ENCODE results near the gene CFAP53.
"Not testable (repeated sequence)": the region's sequence is repeated elsewhere in the genome, so short reads cannot be mapped to it uniquely, and the experiment has no call there.

The CFAP53 gene

DNA sequence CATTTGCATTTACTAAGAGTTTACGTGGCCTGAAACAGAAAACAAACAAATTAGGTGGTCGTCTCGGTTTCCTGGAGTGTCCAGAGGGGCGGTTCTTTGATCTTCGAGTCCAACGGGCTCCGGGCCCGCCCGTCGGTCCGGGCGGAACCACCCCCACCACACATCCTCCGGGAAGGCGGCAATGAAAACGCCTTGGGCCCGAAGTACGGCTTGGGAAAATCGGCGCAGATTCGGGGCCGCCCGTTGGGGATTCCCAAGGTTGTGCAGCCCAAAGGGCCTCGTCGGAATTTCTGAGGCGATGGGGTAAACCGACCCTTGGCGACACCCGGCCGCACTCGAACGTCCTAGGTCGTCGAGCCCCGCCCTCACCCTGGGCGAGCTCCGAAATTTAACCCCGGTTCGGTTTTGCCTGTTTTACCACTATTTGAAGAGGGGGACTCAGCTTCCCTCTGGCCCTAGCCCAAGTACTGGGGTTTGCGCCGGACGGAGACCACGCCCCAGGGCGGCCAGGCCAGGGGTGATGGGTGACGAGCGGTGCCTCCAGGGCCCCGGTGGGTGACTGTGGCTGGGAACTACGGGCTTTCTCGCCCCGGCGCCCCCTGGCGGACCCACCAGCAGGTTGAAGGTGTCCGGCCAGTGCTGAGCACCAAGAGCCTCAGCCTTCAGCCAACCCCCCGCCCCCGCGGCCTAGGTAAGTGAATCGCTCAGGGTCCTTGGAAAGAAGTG lies 1.9 kb upstream of the CFAP53 start:
- peak; percentile 60 for DNase-seq

DNA sequence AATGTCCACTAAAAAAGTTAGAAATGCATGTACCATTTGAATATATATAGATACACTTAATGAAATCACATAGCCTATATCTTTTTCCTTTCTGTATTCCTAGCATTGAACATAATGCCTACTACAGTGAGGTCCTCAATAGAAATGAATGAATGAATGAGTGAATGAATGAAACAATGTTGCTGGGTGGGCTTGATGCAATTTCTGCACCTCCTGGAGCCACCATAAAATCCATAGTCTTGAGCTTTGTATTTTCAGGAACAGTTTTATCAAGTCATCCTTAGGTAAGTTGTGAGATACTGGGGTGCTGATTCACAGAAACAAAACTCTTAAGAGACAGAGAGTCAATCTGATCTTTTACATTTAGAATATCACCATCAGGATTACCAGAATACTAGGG lies 3.3 kb downstream of the CFAP53 start:
- DNase-seq, result no peak

DNA sequence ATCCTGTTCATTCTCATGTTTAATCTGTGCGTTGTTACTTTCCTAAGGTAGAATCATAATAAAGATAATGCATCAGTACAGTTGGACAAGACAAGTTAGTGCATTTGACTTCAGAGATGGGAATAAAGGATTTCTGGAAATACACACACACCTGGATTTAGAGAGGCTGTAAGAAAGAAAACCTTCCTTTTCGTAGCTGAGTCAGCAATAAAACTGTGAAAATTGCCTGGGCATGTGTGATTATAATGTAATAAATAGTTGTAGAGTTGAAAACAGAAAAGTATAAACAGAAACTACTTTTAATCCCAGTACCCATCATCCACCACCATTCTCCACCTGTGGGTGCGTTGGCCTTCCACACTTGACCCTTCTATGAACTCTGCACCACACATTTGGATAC lies 15.4 kb downstream of the CFAP53 start:
- no peak for DNase-seq

- no peak for DNase-seq
Measured at GRCh38 chr18:50249576-50249975, 16.7 kb downstream of the CFAP53 start.

DNA sequence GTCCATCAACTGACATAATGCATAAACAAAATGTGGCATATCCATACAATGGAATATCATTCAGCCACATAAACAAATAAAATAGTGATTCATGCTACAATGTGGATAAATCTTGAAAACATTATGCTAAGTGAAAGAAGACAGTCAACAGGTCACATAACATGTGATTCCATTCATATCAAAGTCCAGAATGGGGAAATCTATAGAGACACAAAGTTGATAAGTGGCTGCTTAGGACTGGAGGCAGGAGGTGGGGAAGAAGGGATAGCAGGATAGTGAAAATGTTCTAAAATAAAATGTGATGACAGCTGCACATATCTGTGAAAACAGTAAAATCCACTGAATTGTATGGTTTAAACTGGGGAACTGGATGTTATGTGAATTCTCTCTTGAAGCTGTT lies 18.7 kb downstream of the CFAP53 start:
- no peak for DNase-seq

DNA sequence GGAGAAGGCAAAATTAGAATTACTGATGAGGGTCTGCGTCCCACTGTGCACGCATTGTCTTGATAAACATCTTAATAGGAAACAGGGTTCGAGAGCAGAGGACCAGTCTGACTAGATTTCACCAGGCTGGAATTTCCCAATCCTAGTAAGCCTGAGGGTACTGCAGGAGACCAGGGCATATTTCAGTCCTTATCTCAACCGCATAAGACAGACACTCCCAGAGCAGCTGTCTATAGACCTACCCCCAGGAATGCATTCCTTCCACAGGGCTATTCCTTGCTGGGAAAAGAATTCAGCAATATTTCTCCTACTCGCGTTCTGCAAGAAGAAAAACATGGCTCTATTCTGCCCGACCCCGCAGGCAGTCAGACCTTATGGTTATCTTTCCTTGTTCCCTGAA lies 24.5 kb downstream of the CFAP53 start:
- DNase-seq, result not testable (repeated sequence)

DNA sequence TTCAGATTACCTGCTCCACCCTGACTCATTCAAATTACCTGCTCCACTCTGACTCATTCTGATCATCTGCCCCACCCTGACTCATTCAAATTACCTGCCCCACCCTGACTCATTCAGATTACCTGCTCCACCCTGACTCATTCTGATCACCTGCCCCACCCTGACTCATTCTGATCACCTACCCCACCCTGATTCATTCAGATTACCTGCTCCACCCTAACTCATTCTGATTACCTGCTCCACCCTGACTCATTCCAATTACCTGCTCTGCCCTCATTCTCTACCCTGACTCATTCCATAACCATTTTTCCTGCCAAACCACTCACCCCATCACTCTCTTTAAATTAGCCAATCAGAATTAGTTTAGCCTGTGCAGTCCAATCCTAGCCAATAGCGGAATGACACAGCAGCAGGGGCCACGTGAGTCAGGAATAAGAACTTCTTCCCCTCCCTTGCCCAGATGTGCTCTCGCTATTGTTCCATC lies 26.2 kb downstream of the CFAP53 start:
- DNase-seq, result no peak

- DNase-seq, result no peak
Measured at GRCh38 chr18:50232419-50232818, 33.9 kb downstream of the CFAP53 start.

GRCh38 chr18:50231621-50232020 lies 34.7 kb downstream of the CFAP53 start:
- DNase-seq, result no peak

DNA sequence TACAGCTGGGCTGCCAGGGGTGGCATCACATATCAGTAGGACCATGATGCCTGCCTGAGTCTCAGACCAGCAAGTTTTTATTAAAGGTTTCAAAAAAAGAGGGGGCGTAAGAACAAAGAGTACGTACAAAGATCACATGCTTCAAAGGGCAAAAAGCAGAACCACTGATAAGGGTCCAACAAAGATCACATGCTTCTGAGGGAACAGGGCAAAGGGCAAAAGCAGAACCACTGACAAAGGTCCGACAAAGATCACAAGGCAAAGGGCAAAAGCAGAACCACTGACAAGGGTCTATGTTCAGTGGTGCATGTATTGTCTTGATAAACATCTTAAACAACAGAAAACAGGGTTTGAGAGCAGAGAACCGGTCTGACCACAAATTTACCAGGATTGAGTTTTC lies 46.0 kb downstream of the CFAP53 start:
- not testable (repeated sequence) for DNase-seq

DNA sequence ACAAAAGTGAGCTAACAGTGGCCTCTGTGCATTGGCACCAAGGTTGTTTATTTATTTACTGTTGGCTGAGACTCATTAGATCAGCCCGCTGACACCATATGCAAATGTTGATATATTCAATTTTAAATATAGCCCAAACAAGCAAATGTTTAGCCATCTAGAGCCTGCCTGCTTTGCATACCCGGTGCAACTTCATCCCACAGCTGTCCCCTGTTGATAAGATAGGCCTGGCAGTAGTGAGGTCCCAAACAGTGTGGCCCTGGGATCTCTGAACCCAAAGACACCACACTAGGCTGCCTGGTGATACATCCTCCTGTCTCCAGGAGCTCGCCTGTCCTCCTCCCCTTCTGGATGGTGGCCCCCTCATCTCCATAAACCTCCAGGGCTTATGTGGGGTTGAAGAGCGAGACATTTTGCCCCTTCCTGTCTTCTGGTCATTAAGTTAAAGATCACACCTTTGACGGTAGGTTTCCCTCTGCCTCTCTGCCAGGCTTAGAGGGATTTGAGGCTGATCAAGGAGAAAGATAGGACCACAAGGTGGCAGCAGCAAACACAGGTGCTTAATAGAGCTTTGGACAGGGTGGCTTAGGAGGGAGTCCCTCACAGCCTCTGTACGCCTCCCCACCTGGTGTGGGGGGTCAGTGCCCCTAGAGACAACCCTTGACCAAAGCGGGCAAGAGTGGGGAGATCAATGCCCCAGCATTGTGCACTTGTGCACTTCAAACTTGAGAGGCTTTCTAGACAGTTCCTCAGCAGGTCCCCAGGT lies 47.7 kb downstream of the CFAP53 start:
- no peak for DNase-seq

DNA sequence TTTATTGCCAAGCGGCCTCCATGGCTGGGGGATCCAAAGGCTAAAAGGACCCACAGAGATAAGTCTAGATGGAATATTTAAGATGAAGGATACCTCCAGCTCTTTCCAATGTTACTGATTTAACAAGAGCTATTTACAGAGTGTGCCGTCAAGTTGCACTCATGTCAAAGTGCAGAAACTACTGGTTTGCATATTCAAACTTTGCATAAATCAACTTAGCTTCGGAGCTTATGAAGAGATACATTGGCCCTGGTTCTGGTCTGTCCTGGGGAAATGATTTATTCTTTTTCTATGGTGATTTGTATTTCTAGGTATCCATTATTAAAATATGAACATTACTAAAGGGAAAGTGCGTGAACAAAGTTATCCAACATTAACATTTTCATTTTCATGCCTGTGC lies 57.0 kb downstream of the CFAP53 start:
- DNase-seq, result no peak

- no peak for DNase-seq
Measured at GRCh38 chr18:50207722-50208121, 58.6 kb downstream of the CFAP53 start.

DNA sequence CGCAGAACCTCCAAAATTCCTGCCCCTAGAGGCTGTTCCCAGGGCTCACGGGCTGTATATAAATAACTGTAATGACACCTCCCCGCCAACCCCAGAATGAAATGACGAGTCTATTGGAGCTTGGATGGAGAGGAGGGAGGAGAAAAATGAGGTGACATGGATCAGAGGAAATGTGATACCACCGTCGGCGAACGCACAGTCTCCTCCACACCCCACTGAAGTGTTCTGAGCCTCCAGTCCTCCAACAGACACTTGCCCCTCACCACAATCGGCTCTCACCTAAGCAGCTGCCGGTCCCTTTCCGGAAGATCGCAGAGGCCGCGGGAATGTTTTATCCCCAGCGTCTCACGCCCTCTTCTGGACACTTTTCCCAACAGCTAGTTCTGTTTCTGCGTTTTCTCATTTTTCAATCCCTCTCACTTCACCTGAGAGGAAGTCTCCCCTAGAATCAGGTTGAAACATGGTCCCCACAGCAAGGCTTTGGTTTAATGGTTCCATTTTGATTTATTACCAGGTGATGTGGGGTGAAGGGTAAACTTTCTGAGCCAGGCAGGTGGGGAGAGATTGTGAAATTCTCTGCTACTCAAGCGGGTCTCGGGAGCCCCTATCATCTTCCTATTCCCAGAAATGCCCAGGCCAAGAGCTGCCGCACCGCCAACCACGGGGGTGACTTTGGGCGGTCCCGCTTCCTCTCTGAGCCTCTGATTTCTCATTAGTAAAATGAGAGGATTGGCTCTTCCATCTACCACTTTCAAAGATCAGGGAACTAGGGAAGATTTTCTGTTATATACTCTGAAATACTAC lies 62.3 kb downstream of the CFAP53 start:
- peak; percentile 29 for DNase-seq

DNA sequence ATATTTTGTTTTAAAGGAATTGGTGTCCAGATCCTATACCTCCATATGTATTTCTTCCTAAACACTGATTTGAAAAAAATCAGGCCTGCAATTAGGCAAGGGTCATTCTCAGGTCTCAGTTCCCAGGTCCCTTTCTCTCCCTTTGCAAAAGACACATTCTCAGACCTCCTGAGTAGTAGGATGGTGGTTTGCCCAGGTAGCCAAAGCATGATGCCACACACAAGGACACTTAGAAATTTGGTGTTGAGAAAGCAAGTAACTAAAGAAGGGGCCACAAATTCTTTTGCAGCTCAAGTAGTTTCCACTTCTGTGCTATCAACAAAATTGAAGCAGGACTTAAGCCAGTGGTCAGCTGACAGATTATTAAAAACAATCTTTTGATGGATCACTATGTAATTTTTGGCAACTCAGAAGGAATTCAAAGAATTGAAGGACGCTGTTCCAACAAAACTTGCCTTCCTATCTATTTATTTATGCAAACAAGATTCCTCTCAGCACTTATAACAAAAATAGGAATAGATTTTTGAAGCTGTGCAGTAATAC lies 64.7 kb downstream of the CFAP53 start:
- DNase-seq, result no peak

- no peak for DNase-seq
Measured at GRCh38 chr18:50199921-50200320, 66.4 kb downstream of the CFAP53 start.

DNA sequence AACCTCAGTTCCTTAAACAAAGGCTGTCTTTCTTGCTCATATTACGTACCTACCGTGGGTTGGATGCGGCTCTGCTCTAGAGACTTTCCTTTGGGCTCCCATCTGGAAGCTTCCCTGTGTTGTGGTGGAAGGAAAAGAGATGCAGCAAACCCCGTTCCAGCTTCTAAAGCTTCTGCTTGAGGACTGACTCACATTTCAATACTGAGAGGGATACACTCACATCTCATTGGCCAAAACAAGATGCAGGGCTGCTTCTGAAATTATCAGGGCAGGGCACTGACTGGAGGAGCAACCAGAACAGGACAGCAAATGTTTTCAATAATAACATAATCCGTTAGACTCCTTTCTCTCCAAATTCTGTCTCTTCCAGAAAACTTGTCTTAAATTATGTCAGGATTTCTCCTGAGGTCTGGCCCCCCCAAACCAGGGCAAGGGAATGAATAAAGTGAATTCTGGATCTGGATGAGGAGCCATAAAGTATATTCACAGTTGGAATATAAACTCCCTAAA lies 66.9 kb downstream of the CFAP53 start:
- no peak for DNase-seq

DNA sequence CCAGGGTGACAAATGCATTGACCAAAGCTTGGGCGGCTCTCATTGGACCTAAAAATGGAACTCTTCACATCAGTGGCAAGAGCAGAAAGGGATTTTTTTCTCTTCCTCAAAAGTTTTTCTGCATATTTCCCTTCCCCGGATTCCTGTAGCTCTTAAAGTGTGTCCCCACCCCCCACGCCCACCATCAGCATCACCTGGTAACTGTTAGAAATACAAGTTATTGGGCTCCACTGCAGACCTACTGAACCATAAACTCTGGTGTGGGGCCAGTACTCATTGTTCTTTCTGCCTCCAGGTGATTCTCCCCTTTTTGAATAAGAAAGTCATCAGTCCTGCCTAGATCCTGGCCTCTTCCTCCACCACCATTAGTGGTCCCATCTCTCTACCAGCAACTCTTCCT lies 70.0 kb downstream of the CFAP53 start:
- no peak for DNase-seq

- no peak for DNase-seq
Measured at GRCh38 chr18:50195689-50196088, 70.6 kb downstream of the CFAP53 start.

- DNase-seq, result no peak
Measured at GRCh38 chr18:50194631-50195532, 71.4 kb downstream of the CFAP53 start, which contains the start of gene MYO5B. Gene MYO5B, minus strand, starts transcription at chr18:50195147. Its CDS starts 354 bp downstream, at chr18:50194793.

- DNase-seq, result no peak
Measured at GRCh38 chr18:50193796-50194630, 72.3 kb downstream of the CFAP53 start.

All from midbrain (tissue), 1 donor.